Measurements from ENCODE around the gene SIX6. TPM values are rescaled to one million over a fixed set of nuclear protein-coding genes. Genes with fewer than 3 reads are reported as not detected.

SIX6 gene

Small RNAs within 50 kb of the gene (small RNA-seq; reads per million reads assigned to genes)
- not detected for gene AL049874.4 (ENCODE audit: low read depth)
